OCI-LY3 (cell line): ENCODE results near the gene MMADHC.

Experiments used
- H2AFZ ChIP-seq: fragments of 200-600, 300-600 bp; shearing (Covaris generic); 2 replicates; pipeline ENCODE4 v1.6.0; 2014; ENCODE audit warnings: antibody characterized with exemption, low read depth, low read length
- H3K27ac ChIP-seq: fragments of 200-600, 300-600 bp; sonication (generic); 2 replicates; pipeline ENCODE4 v1.5.1; 2014; ENCODE audit warnings: mild to moderate bottlenecking, low read length, moderate library complexity, mixed read lengths
- H3K27me3 ChIP-seq: fragments of 200-600, 300-600 bp; sonication (generic); 2 replicates; pipeline ENCODE4 v1.6.1; 2014; ENCODE audit warnings: low read depth, low read length, mixed read lengths
- H3K36me3 ChIP-seq: fragments of 200-600, 300-600 bp; sonication (generic); replicated peaks from 2 replicates; pipeline ENCODE3; 2014; ENCODE audit warnings: low read depth, low read length, mixed read lengths
- H3K4me1 ChIP-seq: fragments of 300-600, 200-600 bp; sonication (generic); 2 replicates; pipeline ENCODE4 v1.6.1; 2014; ENCODE audit warnings: low read length, mixed read lengths
- H3K4me2 ChIP-seq: fragments of 200-600, 300-600 bp; sonication (generic); 2 replicates; pipeline ENCODE4 v1.6.1; 2014; ENCODE audit warnings: low read length, mixed read lengths
- H3K4me3 ChIP-seq: fragments of 300-600, 200-600 bp; sonication (generic); 2 replicates; pipeline ENCODE4 v1.5.1; 2014; ENCODE audit warnings: antibody characterized with exemption, mild to moderate bottlenecking, low read length, moderate library complexity
- H3K79me2 ChIP-seq: fragments of 300-600, 200-600 bp; shearing (Covaris generic); 2 replicates; pipeline ENCODE4 v1.6.1; 2014; ENCODE audit warnings: mild to moderate bottlenecking, low read length, mixed read lengths
- H3K9ac ChIP-seq: fragments of 300-600, 200-600 bp; shearing (Covaris generic); 2 replicates; pipeline ENCODE4 v1.6.0; 2014; ENCODE audit warnings: mild to moderate bottlenecking, low read length, moderate library complexity
- H3K9me3 ChIP-seq: fragments of 200-600, 300-600 bp; shearing (Covaris generic); 2 replicates; pipeline ENCODE4 v1.6.1; 2014; ENCODE audit warnings: low read length, mixed read lengths; ENCODE audit not compliant: insufficient read depth
- H4K20me1 ChIP-seq: fragments of 200-600, 300-600 bp; sonication (generic); 2 replicates; pipeline ENCODE4 v1.6.1; 2016; ENCODE audit warnings: low read length, mixed read lengths; ENCODE audit not compliant: insufficient read depth
- EZH2phosphoT487 ChIP-seq: fragments of 200-600 bp; shearing (Covaris generic); IDR thresholded peaks from 2 replicates; pipeline ENCODE4 v1.6.1; 2018; ENCODE audit warnings: antibody characterized with exemption, mixed run types, low read depth
- TF ChIP-seq, protein P1 (sequence below): fragments of 200-600, 300-600 bp; sonication (generic); IDR thresholded peaks from 2 replicates; pipeline ENCODE4 v1.5.1; 2014; ENCODE audit warnings: antibody characterized with exemption, low read length, low read depth

MMADHC gene

DNA sequence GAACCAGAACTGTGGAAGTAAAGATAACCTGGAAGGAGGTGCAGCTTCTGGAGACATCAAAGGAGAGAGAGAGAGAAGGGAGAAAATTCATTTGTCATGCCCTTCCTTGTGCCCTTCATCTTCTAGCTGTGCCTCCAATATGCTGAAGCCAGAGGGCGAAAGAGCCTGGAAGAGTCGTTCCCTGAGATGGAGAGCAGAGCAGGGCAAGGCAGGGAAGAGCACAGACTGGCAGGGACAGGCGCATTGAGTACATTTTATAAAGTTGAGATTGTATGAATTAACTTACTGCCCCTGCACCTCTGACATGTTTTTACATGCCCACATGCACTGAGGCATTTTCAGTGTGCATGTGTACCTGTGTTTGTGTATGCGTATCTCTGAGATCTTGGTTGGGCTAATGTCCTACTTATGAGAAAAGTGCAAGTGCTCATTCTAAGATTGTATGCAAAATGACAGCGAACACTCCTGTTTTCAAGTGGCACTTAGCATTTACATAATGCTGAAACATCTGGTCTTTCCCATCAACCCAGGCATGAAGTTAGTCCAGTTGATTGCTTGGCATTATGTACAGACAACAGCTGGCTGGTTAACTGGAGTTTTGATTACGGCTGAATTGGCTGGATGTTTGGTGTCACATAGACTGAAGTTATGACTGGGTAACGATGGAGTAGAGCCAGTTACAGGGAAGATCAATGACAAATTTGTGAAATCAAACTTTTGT, 23.7 kb upstream of the MMADHC start:
- Histone ChIP-seq H3K27me3 (no peaks in the 10 kb centered on the region), H3K27ac (no peak overlapping the region), H3K9me3 (no peaks in the 10 kb centered on the region), H3K4me2 (no peak overlapping the region), H4K20me1 (no peaks in the 10 kb centered on the region), H3K4me3 (no peak overlapping the region), H3K4me1 (no peaks in the 10 kb centered on the region), H2AFZ (no peak overlapping the region), H3K36me3 (no peaks in the 10 kb centered on the region), H3K79me2 (no peaks in the 10 kb centered on the region), H3K9ac (no peak overlapping the region)
- no peak for TF ChIP-seq EZH2phosphoT487
- TF ChIP-seq, protein P1, sequence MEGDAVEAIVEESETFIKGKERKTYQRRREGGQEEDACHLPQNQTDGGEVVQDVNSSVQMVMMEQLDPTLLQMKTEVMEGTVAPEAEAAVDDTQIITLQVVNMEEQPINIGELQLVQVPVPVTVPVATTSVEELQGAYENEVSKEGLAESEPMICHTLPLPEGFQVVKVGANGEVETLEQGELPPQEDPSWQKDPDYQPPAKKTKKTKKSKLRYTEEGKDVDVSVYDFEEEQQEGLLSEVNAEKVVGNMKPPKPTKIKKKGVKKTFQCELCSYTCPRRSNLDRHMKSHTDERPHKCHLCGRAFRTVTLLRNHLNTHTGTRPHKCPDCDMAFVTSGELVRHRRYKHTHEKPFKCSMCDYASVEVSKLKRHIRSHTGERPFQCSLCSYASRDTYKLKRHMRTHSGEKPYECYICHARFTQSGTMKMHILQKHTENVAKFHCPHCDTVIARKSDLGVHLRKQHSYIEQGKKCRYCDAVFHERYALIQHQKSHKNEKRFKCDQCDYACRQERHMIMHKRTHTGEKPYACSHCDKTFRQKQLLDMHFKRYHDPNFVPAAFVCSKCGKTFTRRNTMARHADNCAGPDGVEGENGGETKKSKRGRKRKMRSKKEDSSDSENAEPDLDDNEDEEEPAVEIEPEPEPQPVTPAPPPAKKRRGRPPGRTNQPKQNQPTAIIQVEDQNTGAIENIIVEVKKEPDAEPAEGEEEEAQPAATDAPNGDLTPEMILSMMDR, result no peak

DNA sequence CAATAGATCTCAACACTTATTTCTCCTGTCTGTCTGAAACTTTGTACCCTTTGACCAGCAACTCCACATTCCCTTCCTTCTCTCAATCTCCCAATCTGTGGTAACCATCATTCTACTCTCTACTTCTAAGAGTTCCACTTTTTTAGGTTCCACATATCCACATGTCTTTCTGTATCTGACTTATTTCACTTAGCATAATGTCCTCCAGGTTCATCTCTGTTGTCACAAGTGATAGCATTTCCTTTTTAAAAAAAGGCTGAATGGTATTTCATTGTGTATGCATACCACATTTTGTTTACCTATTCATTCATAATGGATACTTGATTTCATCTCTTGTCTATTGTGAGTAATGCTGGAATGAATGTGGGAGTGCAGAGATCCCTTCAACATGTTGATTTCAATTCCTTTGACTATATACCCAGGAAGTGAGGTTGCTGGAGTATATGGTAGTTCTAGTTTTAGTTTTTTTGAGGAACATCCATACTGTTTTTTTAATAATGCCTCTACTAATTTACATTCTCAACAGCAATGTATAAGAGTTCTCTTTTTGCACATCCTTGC, 18.8 kb upstream of the MMADHC start:
- Histone ChIP-seq H3K9ac (no peak overlapping the region), H3K27ac (no peak overlapping the region), H3K4me2 (no peak overlapping the region)

DNA sequence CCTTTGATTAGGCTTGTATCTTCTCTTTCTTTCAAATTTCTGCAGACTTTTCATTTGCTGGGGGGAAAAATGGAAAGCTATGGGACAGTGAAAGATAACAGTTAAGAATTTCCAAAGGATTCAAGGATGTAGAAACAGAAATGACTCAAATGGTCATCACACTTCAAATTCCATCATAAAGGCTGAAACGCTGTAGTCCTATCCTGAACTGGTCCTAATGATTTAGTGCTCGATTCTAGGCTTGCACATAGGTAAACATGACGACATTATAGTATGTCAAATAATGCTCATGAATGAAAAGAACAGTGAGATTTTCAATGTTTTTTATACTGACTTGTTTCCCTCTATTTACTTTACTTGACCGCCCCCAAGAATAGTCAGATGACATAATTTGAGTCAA, 15.7 kb upstream of the MMADHC start:
- Histone ChIP-seq H3K27me3 (no peaks in the 10 kb centered on the region), H3K36me3 (peaks cover 3% of the 10 kb centered on the region), H3K9ac (no peak overlapping the region), H3K4me1 (no peaks in the 10 kb centered on the region; the same call in 1 of the 2 replicates), H3K27ac (no peak overlapping the region), H2AFZ (no peak overlapping the region), H3K9me3 (peaks cover 13% of the 10 kb centered on the region; the same call in 1 of the 2 replicates), H3K79me2 (no peaks in the 10 kb centered on the region), H3K4me3 (no peak overlapping the region), H4K20me1 (no peaks in the 10 kb centered on the region), H3K4me2 (no peak overlapping the region)
- TF ChIP-seq EZH2phosphoT487, result no peak
- TF ChIP-seq, protein P1, result no peak

More for the DNA sequence above, 18.8 kb upstream of the MMADHC start:
- no peaks in the 10 kb centered on the region for H3K36me3 ChIP-seq
- H2AFZ ChIP-seq, result no peak overlapping the region
- no peaks in the 10 kb centered on the region for H3K27me3 ChIP-seq
- TF ChIP-seq, protein P1, result no peak
- H3K9me3 ChIP-seq, result 0 out of 2 replicates have a peak, but pooled peaks cover 6% of the 10 kb centered on the region
- H3K79me2 ChIP-seq, result no peaks in the 10 kb centered on the region
- H3K4me1 ChIP-seq, result no peaks in the 10 kb centered on the region
- no peak overlapping the region for H3K4me3 ChIP-seq
- H4K20me1 ChIP-seq, result no peaks in the 10 kb centered on the region

- peaks cover 3% of the 10 kb centered on the region for H3K36me3 ChIP-seq
- no peak overlapping the region for H3K9ac ChIP-seq
- TF ChIP-seq, protein P1, result no peak
- TF ChIP-seq EZH2phosphoT487, result no peak
- H3K4me2 ChIP-seq, result no peak overlapping the region
- H4K20me1 ChIP-seq, result no peaks in the 10 kb centered on the region
- no peak overlapping the region for H3K4me3 ChIP-seq
- H3K79me2 ChIP-seq, result no peaks in the 10 kb centered on the region
- no peak overlapping the region for H3K27ac ChIP-seq
- peaks cover 13% of the 10 kb centered on the region; the same call in 1 of the 2 replicates for H3K9me3 ChIP-seq
- no peaks in the 10 kb centered on the region for H3K27me3 ChIP-seq
- H2AFZ ChIP-seq, result no peak overlapping the region
- peaks cover 11% of the 10 kb centered on the region for H3K4me1 ChIP-seq
These were observed 13.7 kb upstream of the MMADHC start for GRCh38 chr2:149601141-149601796.
